ENCODE results near the gene SLC31A1.
"Not testable (repeated sequence)": the region's sequence is repeated elsewhere in the genome, so short reads cannot be mapped to it uniquely, and the experiment has no call there.

SLC31A1 gene

GRCh38 chr9:113221800-113222481, 597 bp downstream of the SLC31A1 start:
- no peak for DNase-seq

- no peak for DNase-seq
Observed at GRCh38 chr9:113222482-113222841, 1.1 kb downstream of the SLC31A1 start.

GRCh38 chr9:113223963-113224362, 2.6 kb downstream of the SLC31A1 start:
- DNase-seq, result no peak

- no peak for DNase-seq
Observed at GRCh38 chr9:113227436-113227835, 6.1 kb downstream of the SLC31A1 start.

DNA sequence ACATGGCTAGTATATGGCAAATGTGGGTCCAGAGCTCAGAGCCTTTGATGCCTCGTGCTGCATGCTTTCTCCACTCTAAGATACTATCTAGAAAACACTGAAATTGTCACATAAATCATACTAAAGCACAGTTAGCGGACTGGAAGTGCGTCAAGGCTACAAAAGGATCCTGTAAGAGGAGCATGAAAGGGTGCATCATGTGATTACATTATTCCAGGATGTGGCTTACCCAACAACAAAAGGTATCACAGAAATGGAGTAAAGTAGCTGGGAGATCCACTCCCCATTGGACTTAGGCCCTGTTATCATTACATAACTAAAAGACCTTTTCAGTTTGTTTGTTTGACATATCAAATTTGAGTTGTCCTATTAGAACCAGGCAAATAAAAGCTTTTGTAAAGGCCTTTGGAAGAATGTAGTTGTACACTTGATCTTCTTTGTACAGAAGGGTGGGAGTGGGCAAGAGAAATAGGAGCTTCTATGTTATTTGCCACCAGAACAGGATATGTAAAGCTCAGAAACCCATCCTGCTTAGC, 6.9 kb downstream of the SLC31A1 start:
- DNase-seq, result no peak

- DNase-seq, result no peak
Observed at GRCh38 chr9:113231701-113232100, 10.4 kb downstream of the SLC31A1 start.

DNA sequence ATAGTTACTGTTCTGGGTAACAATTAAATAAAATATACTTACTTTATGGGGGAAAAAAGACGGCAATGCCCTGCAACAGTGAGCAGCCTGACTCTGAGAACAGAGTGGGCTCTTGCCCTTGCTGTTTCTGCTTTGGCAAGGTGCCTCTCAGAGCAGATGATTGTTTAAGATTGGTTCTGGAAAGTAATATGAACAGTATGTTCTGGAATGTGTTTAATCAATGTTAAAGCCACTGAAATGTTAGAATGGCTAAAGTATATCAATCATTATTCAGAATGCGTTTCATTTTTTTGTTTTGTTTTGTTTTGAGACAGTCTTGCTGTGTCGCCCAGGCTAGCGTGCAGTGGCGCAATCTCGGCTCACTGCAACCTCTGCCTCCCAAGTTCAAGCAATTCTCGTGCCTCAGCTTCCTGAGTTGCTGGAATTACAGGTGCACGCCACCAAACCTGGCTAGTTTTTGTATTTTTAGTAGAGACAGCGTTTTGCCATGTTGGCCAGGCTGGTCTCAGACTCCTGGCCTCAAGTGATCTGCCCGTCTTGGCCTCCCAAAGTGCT, 14.4 kb downstream of the SLC31A1 start:
- DNase-seq, result not testable (repeated sequence)

- no peak for DNase-seq
Observed at GRCh38 chr9:113237026-113237425, 15.7 kb downstream of the SLC31A1 start.

DNA sequence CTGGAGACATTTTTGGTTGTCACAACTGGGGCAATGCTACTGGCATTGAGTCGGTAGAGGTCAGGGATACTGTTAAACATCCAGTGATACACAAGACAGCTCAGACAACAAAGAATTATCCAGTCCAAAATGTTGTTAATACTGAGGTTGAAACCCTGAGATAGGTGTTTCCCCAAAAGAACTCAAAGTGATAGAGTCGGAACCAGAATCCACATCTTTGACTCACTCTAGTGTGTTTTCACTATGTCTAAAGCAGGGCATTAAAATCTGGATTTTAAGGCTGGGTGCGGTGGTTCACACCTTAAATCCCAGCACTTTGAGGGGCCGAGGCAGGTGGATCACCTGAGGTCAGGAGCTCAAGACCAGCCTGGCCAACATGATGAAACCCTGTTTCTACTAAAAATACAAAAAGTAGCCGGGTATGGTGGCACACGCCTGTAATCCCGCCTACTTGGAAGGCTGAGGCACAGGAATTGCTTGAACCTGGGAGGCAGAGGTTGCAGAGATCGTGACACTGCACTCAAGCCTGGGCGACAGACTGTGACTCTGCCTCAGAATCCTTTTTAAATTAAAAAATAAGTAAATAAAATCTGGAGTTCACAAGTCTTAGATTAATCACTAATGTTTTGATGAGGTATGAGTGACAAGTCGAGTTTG, 17.0 kb downstream of the SLC31A1 start:
- DNase-seq, result no peak

- no peak for DNase-seq
Observed at GRCh38 chr9:113238859-113239232, 17.5 kb downstream of the SLC31A1 start.

GRCh38 chr9:113241161-113241560, 19.8 kb downstream of the SLC31A1 start:
- no peak for DNase-seq

- no peak for DNase-seq
Observed at GRCh38 chr9:113244556-113244955, 23.2 kb downstream of the SLC31A1 start.

DNA sequence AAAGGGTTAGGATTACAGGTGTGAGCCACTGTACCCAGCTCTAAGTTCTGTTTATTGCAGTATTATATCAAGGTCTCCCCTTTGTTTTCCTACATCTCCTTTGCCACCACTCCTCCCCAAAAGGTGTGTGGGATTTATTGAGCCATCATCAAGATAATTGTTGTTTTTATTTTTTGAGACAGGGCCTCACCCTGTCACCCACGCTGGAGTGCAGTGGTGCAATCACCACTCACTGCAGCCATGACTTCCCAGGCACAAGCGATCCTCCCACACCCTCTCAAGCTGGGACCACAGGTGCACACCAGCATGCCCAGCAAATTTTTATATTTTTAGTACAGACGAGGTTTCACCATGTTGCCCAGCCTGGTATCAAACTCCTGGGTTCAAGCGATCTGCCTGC, 24.6 kb downstream of the SLC31A1 start:
- DNase-seq, result no peak

DNA sequence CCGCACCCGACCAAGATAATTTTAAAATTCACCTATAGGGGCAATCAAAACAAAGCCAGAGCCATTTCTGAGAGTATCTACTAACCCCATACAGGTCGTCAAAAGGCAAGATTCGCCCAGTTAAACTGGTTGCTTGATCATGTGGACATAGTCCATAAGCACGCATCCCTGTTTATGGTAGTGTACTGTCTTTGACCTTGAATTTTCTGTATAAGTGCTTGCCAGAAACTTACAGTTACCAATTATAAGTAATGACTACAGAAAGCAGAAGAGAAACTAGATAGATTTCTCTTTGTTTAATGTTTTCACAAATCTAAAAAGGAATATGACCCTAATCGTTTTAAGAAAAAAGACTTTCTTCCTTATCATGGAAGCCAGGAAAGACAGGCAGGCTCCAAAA, 25.6 kb downstream of the SLC31A1 start:
- no peak for DNase-seq

DNA sequence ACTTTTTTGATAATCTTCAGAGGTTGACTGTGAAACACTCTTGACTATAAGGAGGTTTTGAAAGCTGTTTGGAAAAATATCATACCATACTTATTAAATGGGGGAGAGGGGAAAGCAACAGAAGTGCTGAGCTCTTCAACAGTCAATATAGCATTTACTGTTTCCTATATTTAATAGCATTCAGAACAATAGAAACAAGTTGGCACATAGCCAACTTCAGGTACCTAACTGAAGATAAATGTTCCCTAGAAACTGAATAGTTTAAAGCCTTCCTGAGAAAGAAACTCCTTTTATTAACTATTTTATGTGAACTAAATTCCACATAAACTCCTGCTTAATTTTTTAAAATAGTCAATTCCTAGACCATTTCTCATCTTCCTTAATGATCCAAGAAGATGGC, 26.3 kb downstream of the SLC31A1 start:
- DNase-seq, result no peak

DNA sequence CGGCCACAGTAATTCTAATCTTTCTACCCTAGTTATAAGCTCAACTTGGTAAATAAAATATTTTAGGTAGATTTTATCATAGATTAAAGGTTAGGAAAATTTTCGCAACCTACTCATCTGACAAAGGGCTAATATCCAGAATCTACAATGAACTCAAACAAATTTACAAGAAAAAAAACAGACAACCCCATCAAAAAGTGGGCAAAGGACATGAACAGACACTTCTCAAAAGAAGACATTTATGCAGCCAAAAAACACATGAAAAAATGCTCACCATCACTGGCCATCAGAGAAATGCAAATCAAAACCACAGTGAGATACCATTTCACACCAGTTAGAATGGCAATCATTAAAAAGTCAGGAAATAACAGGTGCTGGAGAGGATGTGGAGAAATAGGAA, 28.3 kb downstream of the SLC31A1 start:
- DNase-seq, result not testable (repeated sequence)

DNA sequence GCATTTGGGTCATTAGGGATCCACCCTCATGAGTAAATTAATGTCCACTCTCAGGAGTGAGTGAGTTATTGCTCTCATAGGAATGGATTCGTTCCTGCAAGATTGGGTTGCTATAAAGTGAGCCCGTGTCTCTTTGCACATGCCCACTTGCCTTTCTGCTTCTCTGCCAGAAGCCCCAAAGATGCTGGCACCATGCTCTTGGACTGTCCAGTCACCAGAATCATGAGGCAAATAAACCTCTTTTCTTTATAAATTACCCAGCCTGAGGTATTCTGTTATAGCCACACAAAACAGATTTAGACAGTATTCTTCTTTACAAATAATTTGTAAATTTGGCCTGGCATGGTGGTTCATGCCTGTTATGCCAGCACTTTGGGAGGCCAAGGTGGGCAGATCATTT, 29.5 kb downstream of the SLC31A1 start:
- DNase-seq, result no peak

DNA sequence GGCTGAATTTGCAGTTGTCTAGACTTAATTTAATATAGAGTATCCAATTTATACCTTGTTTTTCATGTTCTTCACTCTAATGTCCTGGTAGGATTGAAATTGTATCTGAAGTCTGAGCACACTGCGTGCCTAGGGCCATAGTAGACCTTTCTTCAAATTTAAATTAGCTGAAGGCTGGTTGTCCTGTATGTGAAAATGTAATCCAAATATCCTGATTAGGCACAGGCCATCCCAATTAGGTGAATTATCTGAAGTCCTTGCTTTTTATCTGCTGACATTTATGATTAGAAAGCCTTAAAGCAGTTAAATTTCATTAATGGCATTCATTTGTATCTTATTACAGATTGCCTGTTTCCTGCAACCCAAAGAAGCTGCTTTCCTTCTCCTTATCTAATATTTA, 33.6 kb downstream of the SLC31A1 start:
- no peak for DNase-seq

GRCh38 chr9:113255438-113255837, 34.1 kb downstream of the SLC31A1 start:
- no peak for DNase-seq

DNA sequence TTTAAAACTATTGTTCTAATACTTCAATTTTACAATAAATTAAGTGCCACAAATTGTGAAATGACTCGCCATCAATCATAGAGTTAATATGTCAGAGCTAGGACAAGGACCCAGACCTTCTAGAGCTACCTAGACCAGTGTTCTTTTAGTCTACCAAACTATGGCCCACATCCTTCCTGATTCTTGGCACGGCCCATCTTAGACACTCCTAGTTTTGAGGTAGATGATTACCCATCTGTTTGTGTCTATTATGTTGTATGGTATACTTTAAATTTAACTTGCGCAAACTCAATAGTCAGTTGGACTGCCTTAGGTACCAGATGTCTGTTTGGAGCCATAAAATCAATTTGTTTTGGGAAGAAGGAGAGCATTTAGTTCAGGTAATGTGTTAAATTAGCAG, 36.5 kb downstream of the SLC31A1 start:
- no peak for DNase-seq

- DNase-seq, result no peak
Observed at GRCh38 chr9:113258282-113258681, 36.9 kb downstream of the SLC31A1 start.

- no peak for DNase-seq
Observed at GRCh38 chr9:113261917-113262671, 40.8 kb downstream of the SLC31A1 start.

DNA sequence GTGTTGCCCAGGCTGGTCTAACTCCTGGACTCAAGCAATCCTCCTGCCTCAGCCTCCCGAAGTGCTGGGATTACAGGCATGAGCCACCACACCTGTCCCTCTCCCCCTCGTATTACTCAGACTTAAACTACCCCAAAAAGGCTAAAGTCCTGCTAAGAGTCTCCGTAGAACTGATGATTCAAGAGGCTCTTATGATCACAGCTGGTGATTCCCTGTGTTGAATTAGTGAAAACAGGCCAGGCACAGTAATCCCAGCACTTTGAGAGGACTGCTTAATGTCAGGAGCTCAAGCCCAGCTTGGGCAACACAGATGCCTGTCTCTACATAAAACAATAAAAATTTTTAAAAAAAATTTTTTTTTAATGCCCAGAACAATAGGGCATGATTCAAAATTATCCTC, 44.8 kb downstream of the SLC31A1 start:
- no peak for DNase-seq

Data from CD4-positive, alpha-beta T cell treated with Interleukin-1 beta for 1 hour (primary cell).